Fibroblast of upper back skin (primary cell): Measurements from ENCODE around the gene TERC.
"Not testable (repeated sequence)": the region's sequence is repeated elsewhere in the genome, so short reads cannot be mapped to it uniquely, and the experiment has no call there.

ENCODE experiments used
- DNase-seq: peaks from one replicate; pipeline ENCODE4 v3.0.0-alpha.2; 2013

The TERC gene

DNA sequence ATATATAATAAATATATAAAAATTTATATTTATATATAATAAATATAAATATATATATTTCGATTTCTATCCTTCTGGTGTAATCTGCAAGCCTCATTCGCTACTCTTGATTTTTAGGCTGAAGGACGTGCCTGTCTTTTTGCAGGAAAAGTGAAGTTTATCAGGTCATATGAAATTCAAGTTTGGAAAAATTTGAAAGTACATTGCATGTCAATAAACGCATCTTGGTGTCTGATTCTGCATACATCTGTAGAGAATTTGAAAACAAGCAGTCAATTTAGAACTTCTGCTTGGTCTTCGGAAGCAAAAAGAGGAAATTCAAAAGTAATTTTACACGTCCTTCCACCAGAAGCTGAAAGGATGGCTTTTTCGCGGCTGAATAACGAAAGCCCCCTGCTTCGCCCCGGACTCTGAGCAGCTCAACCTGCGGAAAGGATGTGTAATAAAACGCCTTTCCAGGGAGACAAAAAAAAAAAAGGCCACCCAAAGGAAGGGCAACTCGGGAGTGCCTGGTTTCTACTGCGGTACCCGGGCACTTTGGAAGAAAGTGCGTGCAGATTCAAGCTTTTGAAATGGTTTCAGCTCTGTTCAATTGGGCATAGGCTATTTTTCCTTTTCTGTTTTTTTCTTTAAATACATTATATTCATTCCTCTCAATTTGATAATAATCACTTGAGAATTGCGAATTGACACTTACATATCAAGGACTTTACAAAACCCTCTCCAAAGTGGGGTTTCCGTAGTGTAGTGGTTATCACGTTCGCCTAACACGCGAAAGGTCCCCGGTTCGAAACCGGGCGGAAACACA lies 6.8 kb upstream of the TERC start:
- DNase-seq = peak; percentile 81

DNA sequence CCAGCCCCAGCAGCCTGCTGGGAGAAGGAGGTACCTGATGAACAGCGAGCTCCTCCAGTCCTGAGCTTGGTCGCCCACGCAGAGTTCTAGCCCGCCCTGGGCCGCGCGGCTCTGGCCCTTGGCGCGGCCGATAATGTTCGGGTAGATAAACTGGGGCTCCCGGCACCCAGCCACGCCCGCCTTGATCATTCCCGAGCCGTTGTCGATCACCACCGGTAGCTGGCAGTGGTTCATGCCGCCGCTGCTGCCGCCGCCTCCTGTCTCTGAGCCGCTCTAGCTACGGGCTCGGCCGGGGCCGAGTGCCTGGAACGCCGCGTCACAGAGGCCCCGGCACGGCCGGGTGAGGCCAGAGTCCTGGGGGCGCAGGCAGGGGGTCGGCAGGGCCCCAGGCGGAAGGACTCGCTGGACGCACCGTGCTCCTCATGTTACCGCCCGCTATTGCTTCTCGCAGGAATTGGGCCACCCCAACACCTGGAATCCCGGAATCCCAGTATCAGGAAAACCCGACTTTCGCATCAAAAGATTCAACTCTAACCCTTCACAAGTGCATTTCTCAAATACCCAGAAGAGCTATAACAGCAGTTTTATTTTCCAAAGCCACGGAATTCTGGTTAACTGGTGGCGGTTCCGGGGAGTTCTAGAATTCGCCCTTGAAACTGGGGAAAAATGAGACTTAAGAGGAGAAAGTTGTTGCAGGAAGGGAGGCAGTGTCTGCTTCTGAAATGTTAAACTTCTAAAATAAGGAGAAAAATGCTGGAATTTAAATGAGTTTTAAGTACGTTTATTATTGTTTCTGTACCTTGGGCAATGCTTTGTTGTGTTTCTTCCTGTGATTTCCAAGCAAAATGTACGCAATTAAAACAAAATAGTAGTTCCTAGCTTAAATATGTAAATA lies 4.7 kb upstream of the TERC start, which contains the start of gene ACTRT3:
TSS of gene ACTRT3 (minus strand) at position 275 of the 895 bp plus-strand sequence. CDS start at position 234, 41 bp downstream.
- DNase-seq = peak; percentile 51

DNA sequence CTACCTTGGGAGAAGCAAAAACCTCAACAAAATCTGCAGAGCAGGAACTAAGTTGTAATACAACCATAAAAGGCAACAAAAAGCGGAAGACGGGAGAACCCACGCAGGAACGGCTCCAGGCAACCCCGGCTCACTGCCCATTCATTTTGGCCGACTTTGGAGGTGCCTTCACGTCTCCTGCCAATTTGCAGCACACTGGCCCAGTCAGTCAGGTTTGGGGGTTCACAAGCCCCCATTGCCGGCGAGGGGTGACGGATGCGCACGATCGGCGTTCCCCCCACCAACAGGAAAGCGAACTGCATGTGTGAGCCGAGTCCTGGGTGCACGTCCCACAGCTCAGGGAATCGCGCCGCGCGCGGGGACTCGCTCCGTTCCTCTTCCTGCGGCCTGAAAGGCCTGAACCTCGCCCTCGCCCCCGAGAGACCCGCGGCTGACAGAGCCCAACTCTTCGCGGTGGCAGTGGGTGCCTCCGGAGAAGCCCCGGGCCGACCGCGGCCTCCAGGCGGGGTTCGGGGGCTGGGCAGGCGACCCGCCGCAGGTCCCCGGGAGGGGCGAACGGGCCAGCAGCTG lies 463 bp downstream of the TERC start:
- peak; percentile 53 for DNase-seq

DNA sequence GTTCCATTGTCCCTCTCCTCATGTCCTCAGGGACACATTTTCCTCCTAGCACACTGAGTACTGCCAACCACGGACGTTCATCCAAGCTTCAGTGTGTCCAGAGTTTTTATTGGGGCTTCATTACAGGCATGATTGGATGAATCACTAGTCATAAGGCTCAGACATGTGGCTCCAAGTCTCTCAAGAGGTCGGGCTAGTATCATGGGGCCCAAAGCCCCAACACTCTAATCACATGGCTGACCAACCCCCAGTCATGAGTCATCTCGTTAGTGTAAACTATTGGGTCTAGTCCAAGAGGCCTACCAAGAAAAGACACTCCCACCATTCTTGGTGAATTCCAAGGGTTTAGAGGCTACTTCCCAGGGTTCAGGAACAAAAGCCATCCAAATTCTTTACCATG lies 4.4 kb downstream of the TERC start:
- peak; percentile 28 for DNase-seq

DNA sequence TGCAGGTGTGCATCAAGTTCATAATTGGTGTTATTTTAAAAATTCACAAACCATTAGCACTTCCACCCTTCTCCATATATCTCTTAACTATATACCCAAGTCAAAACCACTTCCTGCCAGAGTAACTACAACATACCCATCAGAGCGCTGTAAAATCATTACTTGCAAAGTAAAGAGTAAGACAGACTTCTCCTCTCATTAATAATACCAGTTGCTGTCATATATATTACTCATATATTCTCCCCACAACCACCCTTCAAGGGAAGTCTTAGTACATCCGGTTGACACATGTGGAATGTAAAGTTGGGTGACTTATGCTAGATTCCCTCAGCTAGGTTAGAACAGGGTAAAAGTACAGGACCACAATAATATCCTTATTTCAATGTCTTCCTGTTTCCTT lies 5.6 kb downstream of the TERC start:
- peak; percentile 77 for DNase-seq

DNA sequence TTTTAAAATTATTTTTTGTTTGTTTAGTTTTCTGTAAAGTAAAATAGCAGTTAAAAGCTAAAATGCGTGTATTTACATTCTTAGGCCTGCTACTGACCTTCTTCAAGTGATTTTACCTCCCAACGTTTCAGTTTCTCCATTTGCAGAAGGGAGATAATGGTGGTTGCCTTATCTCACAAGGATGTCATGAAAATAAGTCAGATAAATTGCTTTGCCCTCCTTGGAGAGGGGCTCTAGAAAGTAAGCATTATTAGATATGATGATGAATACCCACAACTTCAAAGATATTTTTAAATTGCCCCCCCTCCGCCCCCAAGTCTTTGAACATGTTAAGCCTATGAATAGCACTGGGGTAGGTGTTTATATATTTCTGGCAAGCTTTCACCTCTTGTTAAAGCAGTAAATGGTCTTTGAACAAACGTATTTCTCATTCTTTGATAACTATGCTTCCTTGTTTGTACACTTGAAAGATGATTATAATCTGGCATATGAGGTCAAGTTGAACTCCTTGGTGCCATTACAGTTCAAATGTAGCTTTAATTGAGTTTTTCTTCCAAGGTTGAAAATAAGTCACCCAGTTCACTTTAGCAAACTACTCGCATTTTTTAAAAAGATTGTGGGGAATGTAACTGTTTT lies 6.4 kb downstream of the TERC start:
- DNase-seq = no peak

DNA sequence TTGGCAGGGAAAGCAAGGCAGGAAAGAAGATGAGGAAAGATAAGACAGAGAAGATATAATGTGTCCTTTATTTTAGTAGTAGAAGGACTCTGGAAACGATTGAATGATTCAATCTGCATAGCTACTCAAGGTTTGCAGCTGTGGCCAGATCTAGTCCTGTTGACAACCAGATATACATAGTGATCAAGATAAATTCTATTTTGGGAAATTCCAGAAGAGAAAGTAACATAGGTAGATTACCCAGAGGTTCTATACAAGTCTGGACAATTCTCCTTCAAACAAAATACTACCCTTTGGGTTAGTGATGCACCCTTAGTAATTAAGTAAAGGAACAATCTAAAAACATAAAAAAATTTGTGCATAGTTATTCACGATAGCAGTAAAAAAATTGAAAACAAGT lies 9.4 kb downstream of the TERC start:
- no peak for DNase-seq

DNA sequence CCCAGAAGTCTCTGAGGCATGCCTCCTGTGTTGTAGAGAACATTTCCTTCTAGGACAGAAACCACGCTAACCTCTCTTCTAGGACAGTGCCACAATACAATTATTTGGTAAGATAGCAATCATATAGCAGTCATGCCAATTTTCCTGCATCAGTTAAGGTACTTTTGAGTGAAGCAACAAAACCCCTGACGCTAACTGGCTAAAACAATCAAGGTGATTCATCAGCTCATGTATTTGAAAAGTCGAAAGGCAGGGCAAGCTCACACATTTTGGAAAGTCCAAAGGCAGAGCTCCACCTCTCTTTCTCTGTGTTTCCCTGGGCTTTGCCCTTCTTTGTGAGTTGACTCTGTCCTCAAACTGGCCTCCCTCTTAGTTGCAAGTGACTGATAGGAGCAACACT lies 10.1 kb downstream of the TERC start:
- DNase-seq = no peak

DNA sequence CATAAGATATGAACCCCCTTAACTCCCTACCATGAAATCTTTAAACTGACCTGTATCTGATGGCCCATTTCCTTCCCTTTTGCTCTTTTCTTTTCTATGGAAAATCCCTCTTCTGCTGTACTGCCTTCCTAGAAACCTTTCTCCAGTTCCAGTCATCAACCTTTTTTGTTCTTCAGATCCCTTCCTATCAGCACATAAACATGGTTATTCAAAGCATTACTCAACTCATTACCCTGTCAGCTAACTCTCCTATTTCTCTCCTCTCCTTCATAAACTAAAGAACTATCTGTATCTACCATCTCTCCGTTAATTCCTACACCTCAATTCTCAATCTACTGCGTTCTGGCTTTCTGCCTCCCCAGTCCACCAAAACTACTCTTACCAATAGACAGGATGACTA lies 13.0 kb downstream of the TERC start:
- DNase-seq = no peak

DNA sequence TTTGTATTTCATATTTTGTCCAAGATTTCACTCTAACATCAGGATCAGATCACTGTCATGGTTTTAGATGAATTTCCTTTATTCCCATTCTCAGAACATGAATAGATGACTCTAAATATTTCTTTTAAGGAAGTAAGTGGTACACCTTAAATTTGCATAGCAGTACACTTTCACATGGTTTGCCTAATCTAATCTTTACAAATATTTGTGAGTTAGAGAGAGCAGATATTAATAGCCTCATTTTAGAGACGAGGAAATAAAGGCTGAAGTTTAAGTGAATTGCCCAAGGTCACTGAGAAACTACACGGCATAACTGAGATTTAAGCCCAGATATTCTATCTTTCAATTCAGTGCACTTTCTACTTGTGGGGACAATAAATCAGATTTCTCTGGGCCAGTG lies 14.2 kb downstream of the TERC start:
- DNase-seq = no peak

DNA sequence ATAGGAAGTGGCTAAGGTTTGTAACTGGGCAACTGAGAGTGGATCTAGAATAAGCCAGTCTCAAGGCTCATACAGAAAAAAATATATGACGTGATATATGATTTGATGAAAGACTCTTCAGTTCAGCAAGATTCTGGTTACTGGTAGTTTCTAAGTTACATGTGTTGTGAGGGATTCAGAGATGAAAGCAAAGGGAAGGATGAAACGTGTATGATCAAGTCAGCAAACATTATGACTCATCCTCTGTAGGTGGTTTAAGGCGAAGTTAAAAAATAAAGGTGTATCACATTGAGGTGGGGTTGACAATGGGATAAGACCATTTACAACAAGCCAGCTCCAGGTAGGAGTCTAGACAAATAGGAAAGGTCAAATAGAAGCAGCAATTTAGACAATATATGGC lies 16.2 kb downstream of the TERC start:
- DNase-seq = no peak

DNA sequence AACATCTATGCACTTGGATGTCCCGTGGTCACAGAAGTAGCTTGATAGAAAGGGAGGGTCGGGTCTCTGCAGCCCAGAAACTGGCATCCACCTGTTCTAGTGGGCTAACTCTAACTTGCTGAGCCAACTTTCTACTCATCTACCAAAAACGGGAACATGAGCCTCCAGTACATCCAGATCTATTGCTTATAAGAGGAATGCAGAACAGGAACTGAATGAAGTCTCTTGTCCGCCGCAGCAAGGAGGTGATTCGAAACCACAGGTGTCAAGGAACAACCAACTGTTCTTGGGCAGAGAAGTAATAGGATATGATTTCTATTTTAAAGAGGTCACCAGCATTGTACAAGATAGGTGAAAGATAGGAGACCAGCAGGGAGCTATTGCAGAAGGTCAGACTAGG lies 17.9 kb downstream of the TERC start:
- DNase-seq = no peak

DNA sequence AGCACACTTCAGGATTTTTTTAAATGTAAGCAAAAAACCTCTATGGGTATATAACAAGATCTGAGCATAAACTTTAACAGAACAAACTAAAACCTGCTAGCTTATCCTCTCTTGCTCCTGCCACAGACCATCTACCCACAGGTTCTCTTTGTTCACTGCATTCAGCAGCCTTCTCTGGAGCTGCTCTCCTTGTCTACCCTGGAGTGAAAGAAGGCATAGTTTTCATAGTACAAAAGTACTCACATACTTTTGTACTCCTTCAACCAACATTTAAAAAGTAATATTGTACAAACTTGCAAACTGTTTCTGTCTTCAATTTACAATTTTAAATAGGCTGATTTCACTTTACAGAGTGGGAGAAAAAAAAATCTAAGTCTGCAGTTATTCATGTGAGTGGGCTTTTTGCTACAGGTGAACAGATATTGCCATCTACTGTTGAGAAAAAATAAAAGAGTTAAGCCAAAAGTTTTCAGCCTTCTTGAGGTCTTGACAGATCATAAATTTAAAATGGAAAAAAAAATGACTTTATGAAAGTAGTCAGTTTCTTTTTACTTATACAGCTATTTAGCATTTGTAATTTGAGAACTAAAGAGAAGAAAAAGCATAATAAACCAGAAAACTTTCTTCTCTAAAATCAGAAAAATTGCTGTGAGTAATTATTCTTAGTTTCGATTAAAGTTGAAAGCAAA lies 20.4 kb downstream of the TERC start:
- no peak for DNase-seq

DNA sequence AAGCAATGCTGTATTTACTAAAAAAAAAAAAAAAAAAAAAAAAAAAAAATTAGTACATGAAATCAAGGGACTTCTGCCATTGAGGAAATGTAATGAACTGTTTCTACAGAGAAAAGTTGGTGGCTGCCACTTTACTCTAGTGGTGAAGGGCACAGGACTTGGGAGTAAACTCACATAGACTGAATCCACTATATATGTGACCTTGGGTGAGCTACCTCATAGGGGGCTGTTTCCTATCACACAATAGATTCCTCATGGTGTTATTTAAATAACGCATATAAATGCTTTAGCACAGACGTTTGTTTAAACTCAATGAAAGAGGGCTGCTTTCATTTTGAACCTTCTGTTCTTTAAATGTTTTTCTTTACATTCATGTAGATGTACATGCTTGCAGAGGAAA lies 25.8 kb downstream of the TERC start:
- no peak for DNase-seq

DNA sequence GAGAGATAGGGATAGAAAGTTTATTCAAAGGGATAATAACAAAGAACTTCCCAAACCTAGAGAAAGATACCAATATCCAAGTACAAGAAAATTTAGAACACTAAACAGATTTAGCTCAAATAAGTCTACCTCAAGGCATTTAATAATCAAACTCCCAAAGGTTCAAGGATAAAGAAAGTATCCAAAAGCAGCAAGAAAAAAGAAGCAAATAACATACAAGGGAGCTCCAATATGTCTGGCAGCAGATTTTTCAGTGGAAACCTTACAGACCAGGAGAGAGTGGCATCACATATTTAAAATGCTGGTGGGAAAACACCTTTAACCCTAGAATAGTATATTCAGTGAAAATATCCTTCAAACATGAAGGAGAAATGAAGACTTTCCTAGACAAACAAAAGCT lies 33.0 kb downstream of the TERC start:
- DNase-seq = not testable (repeated sequence)

DNA sequence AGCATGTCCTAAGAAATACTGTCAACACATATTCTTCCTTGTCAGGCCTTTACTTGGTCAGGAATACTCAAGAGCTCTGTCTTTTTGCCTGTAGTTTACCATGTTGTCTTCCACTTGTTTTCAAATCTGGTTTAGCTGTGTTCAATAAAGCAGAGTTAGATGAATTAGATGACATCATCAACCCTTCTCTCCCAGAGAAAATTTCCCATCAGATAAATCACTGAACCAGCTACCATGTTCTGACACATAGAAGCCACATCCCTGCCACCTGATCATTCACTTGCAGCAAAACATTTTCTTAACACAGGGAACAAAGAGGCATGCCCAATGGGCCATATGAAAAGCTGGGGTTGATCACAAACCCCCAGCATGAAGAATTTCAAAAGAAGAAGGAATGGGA lies 42.1 kb downstream of the TERC start:
- DNase-seq = no peak

DNA sequence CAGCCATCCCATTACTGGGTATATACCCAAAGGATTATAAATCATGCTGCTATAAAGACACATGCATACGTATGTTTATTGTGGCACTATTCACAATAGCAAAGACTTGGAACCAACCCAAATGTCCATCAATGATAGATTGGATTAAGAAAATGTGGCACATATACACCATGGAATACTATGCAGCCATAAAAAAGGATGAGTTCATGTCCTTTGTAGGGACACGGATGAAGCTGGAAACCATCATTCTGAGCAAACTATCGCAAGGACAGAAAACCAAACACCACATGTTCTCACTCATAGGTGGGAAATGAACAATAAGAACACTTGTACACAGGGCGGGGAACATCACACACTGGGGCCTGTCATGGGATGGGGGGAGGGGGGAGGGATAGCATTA lies 46.4 kb downstream of the TERC start:
- not testable (repeated sequence) for DNase-seq
